RWPE2 (cell line): ENCODE data around the gene CEMIP.

Experiments used
- ATAC-seq: fragments of 200-7000 bp; cut with Tn5 transposase; 3 replicates; pipeline ENCODE4 v1.9.1; 2021; ENCODE audit warnings: low read depth
- DNase-seq: peaks from one replicate; pipeline ENCODE4 v3.0.0-alpha.2; 2020; ENCODE audit warnings: low spot score
- H3K27ac ChIP-seq: fragments of 450-650 bp; 2 replicates; pipeline ENCODE4 v1.5.1; 2017; ENCODE audit warnings: mild to moderate bottlenecking; ENCODE audit not compliant: poor library complexity, severe bottlenecking
- H3K27me3 ChIP-seq: fragments of 250-450 bp; sonication (Bioruptor Pico); 2 replicates; pipeline ENCODE4 v1.5.1; 2021; ENCODE audit warnings: mild to moderate bottlenecking, moderate library complexity; ENCODE audit not compliant: insufficient read depth, poor library complexity, severe bottlenecking
- H3K36me3 ChIP-seq: fragments of 250-450 bp; sonication (Bioruptor Pico); 2 replicates; pipeline ENCODE4 v1.5.1; 2020; ENCODE audit warnings: low read depth, mild to moderate bottlenecking, moderate library complexity
- H3K4me1 ChIP-seq: fragments of 250-450 bp; sonication (Bioruptor Pico); 2 replicates; pipeline ENCODE4 v1.5.1; 2021; ENCODE audit warnings: mild to moderate bottlenecking, moderate library complexity; ENCODE audit not compliant: insufficient read depth, poor library complexity, severe bottlenecking
- H3K4me3 ChIP-seq: fragments of 250-450 bp; sonication (Bioruptor Pico); 2 replicates; pipeline ENCODE4 v1.5.1; 2021; ENCODE audit warnings: mild to moderate bottlenecking, moderate library complexity; ENCODE audit not compliant: severe bottlenecking
- H3K9me3 ChIP-seq: fragments of 250-450 bp; sonication (Bioruptor Pico); 2 replicates; pipeline ENCODE4 v1.5.1; 2021; ENCODE audit warnings: mild to moderate bottlenecking, moderate library complexity; ENCODE audit not compliant: severe bottlenecking
- CTCF ChIP-seq: fragments of 450-650 bp; IDR thresholded peaks from one replicate; pipeline ENCODE4 v1.5.1; 2017; ENCODE audit warnings: mild to moderate bottlenecking, moderate library complexity; ENCODE audit not compliant: poor library complexity, severe bottlenecking

Gene CEMIP

GRCh38 chr15:80850941-80851451 is 71.8 kb downstream of the CEMIP start:
- H3K9me3 ChIP-seq: no peaks in the 10 kb centered on the region
- no peaks in the 10 kb centered on the region for H3K36me3 ChIP-seq
- no peaks in the 10 kb centered on the region for H3K27me3 ChIP-seq
- ATAC-seq: peak; percentile 65
- no peak overlapping the region for H3K4me3 ChIP-seq
- peaks cover 45% of the 10 kb centered on the region for H3K4me1 ChIP-seq
- H3K27ac ChIP-seq: peak overlapping the region; percentile 95
- peak; percentile 91 for DNase-seq
- TF ChIP-seq CTCF: no peak

GRCh38 chr15:80852676-80853075 is 73.5 kb downstream of the CEMIP start:
- no peaks in the 10 kb centered on the region for H3K36me3 ChIP-seq
- no peak for TF ChIP-seq CTCF
- no peaks in the 10 kb centered on the region for H3K9me3 ChIP-seq
- peaks cover 45% of the 10 kb centered on the region for H3K4me1 ChIP-seq
- peak overlapping the region; percentile 95 for H3K27ac ChIP-seq
- DNase-seq (no peak), ATAC-seq (peak; percentile 51)
- H3K27me3 ChIP-seq: no peaks in the 10 kb centered on the region
- H3K4me3 ChIP-seq: no peak overlapping the region

- Histone ChIP-seq H3K4me1 (peaks cover 43% of the 10 kb centered on the region), H3K36me3 (no peaks in the 10 kb centered on the region), H3K9me3 (no peaks in the 10 kb centered on the region), H3K27me3 (no peaks in the 10 kb centered on the region), H3K4me3 (no peak overlapping the region), H3K27ac (peak overlapping the region; percentile 95)
- ATAC-seq (no peak), DNase-seq (no peak)
- TF ChIP-seq CTCF: no peak
Observed at GRCh38 chr15:80854104-80854503, 74.9 kb downstream of the CEMIP start.

GRCh38 chr15:80855206-80855605 is 76.0 kb downstream of the CEMIP start:
- no peak for ATAC-seq
- Histone ChIP-seq H3K27me3 (no peaks in the 10 kb centered on the region), H3K9me3 (no peaks in the 10 kb centered on the region), H3K27ac (no peak overlapping the region), H3K4me3 (no peak overlapping the region), H3K4me1 (peaks cover 34% of the 10 kb centered on the region), H3K36me3 (no peaks in the 10 kb centered on the region)
- TF ChIP-seq CTCF: no peak
- DNase-seq: no peak

GRCh38 chr15:80856400-80856799 is 77.2 kb downstream of the CEMIP start:
- Histone ChIP-seq H3K4me1 (peaks cover 23% of the 10 kb centered on the region), H3K27me3 (no peaks in the 10 kb centered on the region), H3K27ac (no peak overlapping the region), H3K36me3 (no peaks in the 10 kb centered on the region), H3K9me3 (no peaks in the 10 kb centered on the region), H3K4me3 (no peak overlapping the region)
- TF ChIP-seq CTCF: peak; percentile 73
- ATAC-seq: no peak
- DNase-seq: no peak
